AG09319 (cell line): ENCODE results near the gene KCTD2.

Source experiments
- DNase-seq: peaks from one replicate; pipeline ENCODE4 v3.0.0-alpha.2; 2010; ENCODE audit warnings: low read depth; ENCODE audit errors: extremely low read depth
- CTCF ChIP-seq: IDR thresholded peaks from 2 replicates; pipeline ENCODE4 v1.5.1; 2011; ENCODE audit warnings: low read depth, mild to moderate bottlenecking, inconsistent platforms, low read length, moderate library complexity

KCTD2 gene

GRCh38 chr17:75011401-75012095 is 35.5 kb upstream of the KCTD2 start:
- no peak for TF ChIP-seq CTCF
- no peak for DNase-seq

- TF ChIP-seq CTCF: no peak
- DNase-seq: no peak
Measured at GRCh38 chr17:75012096-75012345, 35.0 kb upstream of the KCTD2 start.

GRCh38 chr17:75012346-75013091 is 34.5 kb upstream of the KCTD2 start, which contains the start of gene MRPL58:
Gene MRPL58 (plus strand): TSS chr17:75012670. CDS start chr17:75012687, 17 bp downstream.
- DNase-seq: no peak
- peak; percentile 57 for TF ChIP-seq CTCF

GRCh38 chr17:75013092-75013559 is 33.9 kb upstream of the KCTD2 start:
- TF ChIP-seq CTCF: no peak
- DNase-seq: no peak

GRCh38 chr17:75019146-75019545 is 27.9 kb upstream of the KCTD2 start:
- no peak for TF ChIP-seq CTCF
- no peak for DNase-seq

GRCh38 chr17:75019710-75020109 is 27.3 kb upstream of the KCTD2 start:
- no peak for TF ChIP-seq CTCF
- no peak for DNase-seq

- TF ChIP-seq CTCF: no peak
- no peak for DNase-seq
Measured at GRCh38 chr17:75020331-75021110, 26.5 kb upstream of the KCTD2 start.
